IMR-90 (cell line): ENCODE data around the gene UBAC1. TPM values are rescaled to one million over a fixed set of nuclear protein-coding genes. Genes with fewer than 3 reads are reported as not detected.

ENCODE experiments used
- ATAC-seq: fragments of 200-7000 bp; cut with Tn5 transposase; 2 replicates; pipeline ENCODE4 v1.9.1; 2020; ENCODE audit warnings: low read depth, mild to moderate bottlenecking, moderate library complexity
- BruUV-seq: library from RNA; stranded (reverse); fragments of 400-500 nt; replicated peaks from 2 replicates; lab custom pipeline; 2021; lab: Mats Ljungman, UMichigan
- CTCF ChIA-PET: fragments of 300-600 bp; formaldehyde crosslinking; extraction: SDS; loops from one replicate; lab custom pipeline; 2021; ENCODE audit warnings: antibody characterized with exemption; lab: Yijun Ruan, JAX
- POLR2A ChIA-PET: fragments of 300-600 bp; sonication (Branson Sonifier 250); formaldehyde crosslinking; loops from one replicate; lab custom pipeline; 2022; ENCODE audit warnings: antibody characterized with exemption; ENCODE audit not compliant: unreplicated experiment; lab: Charles Lee
- DNase-seq: peaks from one replicate; pipeline ENCODE4 v3.0.0; 2013
- H2AFZ ChIP-seq: replicated peaks from 2 replicates; pipeline ENCODE3; 2013; ENCODE audit warnings: low read length, mild to moderate bottlenecking; ENCODE audit not compliant: poor library complexity
- H2AK5ac ChIP-seq: 2 replicates; pipeline ENCODE4 v1.6.1; 2013; ENCODE audit warnings: low read depth, low read length, inconsistent platforms
- H2AK9ac ChIP-seq: replicated peaks from 2 replicates; pipeline ENCODE3; 2013; ENCODE audit warnings: mild to moderate bottlenecking, low read depth, low read length, moderate library complexity; ENCODE audit not compliant: poor library complexity
- H2BK120ac ChIP-seq: 2 replicates; pipeline ENCODE4 v1.6.1; 2013; ENCODE audit warnings: low read depth, low read length, inconsistent platforms
- H2BK15ac ChIP-seq: 3 replicates; pipeline ENCODE4 v1.6.1; 2013; ENCODE audit warnings: low read depth, low read length, inconsistent platforms
- H2BK20ac ChIP-seq: 2 replicates; pipeline ENCODE4 v1.6.1; 2013; ENCODE audit warnings: low read depth, mild to moderate bottlenecking, inconsistent platforms, low read length, moderate library complexity
- H2BK5ac ChIP-seq: 2 replicates; pipeline ENCODE4 v1.6.1; 2013; ENCODE audit warnings: mild to moderate bottlenecking, low read depth, low read length, inconsistent platforms; ENCODE audit not compliant: poor library complexity, severe bottlenecking
- H3K14ac ChIP-seq: replicated peaks from 2 replicates; pipeline ENCODE4 v1.6.1; 2013; ENCODE audit warnings: low read depth, low read length, inconsistent platforms
- H3K18ac ChIP-seq: 2 replicates; pipeline ENCODE4 v1.6.1; 2013; ENCODE audit warnings: low read depth, low read length, control low read depth
- H3K23ac ChIP-seq: 2 replicates; pipeline ENCODE4 v1.6.1; 2013; ENCODE audit warnings: low read depth, low read length, inconsistent platforms
- H3K27ac ChIP-seq: 2 replicates; pipeline ENCODE4 v1.5.1; 2013; ENCODE audit warnings: mild to moderate bottlenecking, control low read depth, low read length; ENCODE audit not compliant: insufficient read depth
- H3K27me3 ChIP-seq: 2 replicates; pipeline ENCODE4 v1.6.1; 2013; ENCODE audit warnings: low read length; ENCODE audit not compliant: control insufficient read depth, insufficient read depth
- H3K36me3 ChIP-seq: 2 replicates; pipeline ENCODE4 v1.6.1; 2013; ENCODE audit warnings: low read length, mixed read lengths; ENCODE audit not compliant: control insufficient read depth, insufficient read depth
- H3K4ac ChIP-seq: 2 replicates; pipeline ENCODE4 v1.6.1; 2013; ENCODE audit warnings: low read depth, low read length, inconsistent platforms
- H3K4me1 ChIP-seq: 2 replicates; pipeline ENCODE4 v1.6.1; 2013; ENCODE audit warnings: low read length, mixed read lengths; ENCODE audit not compliant: control insufficient read depth, insufficient read depth
- H3K4me2 ChIP-seq: 2 replicates; pipeline ENCODE4 v1.6.1; 2013; ENCODE audit warnings: low read depth, mild to moderate bottlenecking, control low read depth, low read length, moderate library complexity
- H3K4me3 ChIP-seq: 2 replicates; pipeline ENCODE4 v1.5.1; 2013; ENCODE audit warnings: low read depth, mild to moderate bottlenecking, control low read depth, low read length, moderate library complexity; ENCODE audit not compliant: insufficient read depth
- H3K56ac ChIP-seq: 2 replicates; pipeline ENCODE4 v1.6.1; 2013; ENCODE audit warnings: low read length, inconsistent platforms; ENCODE audit not compliant: insufficient read depth; ENCODE audit errors: extremely low read depth
- H3K79me1 ChIP-seq, 2 experiments: 2 replicates each; pipeline ENCODE4 v1.6.1; 2013; ENCODE audit warnings: low read length in 2 of 2, inconsistent platforms in 1 of 2, low read depth in 1 of 2
- H3K9ac ChIP-seq: 2 replicates; pipeline ENCODE4 v1.6.1; 2013; ENCODE audit warnings: low read depth, low read length, control low read depth
- H3K9me1 ChIP-seq: 2 replicates; pipeline ENCODE4 v1.6.1; 2013; ENCODE audit warnings: low read length, inconsistent platforms; ENCODE audit not compliant: insufficient read depth
- H3K9me3 ChIP-seq: 2 replicates; pipeline ENCODE4 v1.6.1; 2013; ENCODE audit warnings: low read length; ENCODE audit not compliant: control insufficient read depth, insufficient read depth
- H4K20me1 ChIP-seq: 2 replicates; pipeline ENCODE4 v1.6.1; 2013; ENCODE audit warnings: low read length, inconsistent platforms; ENCODE audit not compliant: insufficient read depth
- H4K5ac ChIP-seq: 2 replicates; pipeline ENCODE4 v1.6.1; 2013; ENCODE audit warnings: mild to moderate bottlenecking, low read depth, low read length, control low read depth
- H4K8ac ChIP-seq, 2 experiments: 2 replicates each; pipeline ENCODE4 v1.6.1; 2013; ENCODE audit warnings: low read depth in 2 of 2, low read length in 2 of 2, control low read depth in 1 of 2, inconsistent platforms in 1 of 2
- H4K91ac ChIP-seq: 2 replicates; pipeline ENCODE4 v1.6.1; 2013; ENCODE audit warnings: low read depth, low read length, inconsistent platforms; ENCODE audit not compliant: insufficient read depth
- CEBPB ChIP-seq: IDR thresholded peaks from 2 replicates; pipeline ENCODE4 v1.6.1; 2012; ENCODE audit warnings: low read depth, low read length, improper control_type of control experiment
- CHD1 ChIP-seq: IDR thresholded peaks from 2 replicates; pipeline ENCODE4 v1.6.1; 2012; ENCODE audit warnings: low read depth, low read length, improper control_type of control experiment
- FOS ChIP-seq: fragments of 150-350 bp; IDR thresholded peaks from 2 replicates; pipeline ENCODE4 v1.6.1; 2016; ENCODE audit warnings: low read depth, low read length
- MAFK ChIP-seq: IDR thresholded peaks from 2 replicates; pipeline ENCODE4 v1.6.1; 2012; ENCODE audit warnings: low read depth, low read length, improper control_type of control experiment
- MAZ ChIP-seq: IDR thresholded peaks from 2 replicates; pipeline ENCODE4 v1.6.1; 2012; ENCODE audit warnings: low read depth, mild to moderate bottlenecking, low read length, improper control_type of control experiment, moderate library complexity, borderline replicate concordance
- MXI1 ChIP-seq: IDR thresholded peaks from 2 replicates; pipeline ENCODE4 v1.6.1; 2012; ENCODE audit warnings: low read depth, mild to moderate bottlenecking, low read length, moderate library complexity, borderline replicate concordance
- NFE2L2 ChIP-seq: fragments of 150-350 bp; IDR thresholded peaks from 2 replicates; pipeline ENCODE4 v1.6.1; 2016; ENCODE audit warnings: low read depth, mild to moderate bottlenecking, low read length
- POLR2A ChIP-seq: IDR thresholded peaks from 2 replicates; pipeline ENCODE4 v1.6.1; 2012; ENCODE audit warnings: mild to moderate bottlenecking, low read depth, low read length
- RAD21 ChIP-seq: IDR thresholded peaks from 2 replicates; pipeline ENCODE4 v1.6.1; 2012; ENCODE audit warnings: low read length, improper control_type of control experiment
- RCOR1 ChIP-seq: IDR thresholded peaks from 2 replicates; pipeline ENCODE4 v1.6.1; 2012; ENCODE audit warnings: mild to moderate bottlenecking, low read length, improper control_type of control experiment; ENCODE audit not compliant: insufficient replicate concordance
- RFX5 ChIP-seq: IDR thresholded peaks from 2 replicates; pipeline ENCODE4 v1.8.0; 2012; ENCODE audit warnings: low read depth, mild to moderate bottlenecking, low read length, moderate library complexity
- SMC3 ChIP-seq: fragments of 150-350 bp; IDR thresholded peaks from 2 replicates; pipeline ENCODE4 v1.6.1; 2016; ENCODE audit warnings: low read depth, mild to moderate bottlenecking, antibody characterized with exemption, low read length, moderate library complexity
- WGBS, 2 experiments: methylation state at CpG; one replicate each; pipeline versions ENCODE4 v1.1.5 to v1.1.7; 2013; ENCODE audit warnings: missing lambda C conversion rate in 2 of 2; ENCODE audit not compliant: insufficient read length in 1 of 2; ENCODE audit errors: extremely low coverage in 2 of 2; 5-methylcytosine and 5-hydroxymethylcytosine counted together
- dilution Hi-C: fragments of 300-500 bp; cut with HindIII; formaldehyde crosslinking; loops from one replicate; pipeline ENCODE4 v1.14.3; 2018; ENCODE audit warnings: low sequenced_read_pairs; ENCODE audit not compliant: unreplicated experiment
- in situ Hi-C: fragments of 300-500 bp; cut with MboI; formaldehyde crosslinking; loops from 3 replicates; pipeline ENCODE4 v1.14.3; 2019; ENCODE audit warnings: low sequenced_read_pairs, inconsistent platforms, mixed read lengths
- intact Hi-C: fragments of 100-400 bp; cut with micrococcal nuclease; formaldehyde crosslinking; loops from 2 replicates; pipeline ENCODE4 v1.10.0; 2022
- polyA plus RNA-seq, 3 experiments: library from polyadenylated mRNA; depleted of rRNA; stranded (reverse); fragments of >200 nt; gene quantifications; 2 replicates each; pipeline ENCODE4 v1.2.3, GENCODE V29; 2012; ENCODE audit warnings: low replicate concordance in 1 of 3
- total RNA-seq: library from RNA; depleted of rRNA; stranded (reverse); fragments of >200 nt; gene quantifications from 2 replicates; pipeline ENCODE4 v1.2.3, GENCODE V29; 2012
- TF ChIP-seq, protein P1 (sequence below): fragments of 150-350 bp; IDR thresholded peaks from 2 replicates; pipeline ENCODE4 v1.6.1; 2016; ENCODE audit warnings: low read depth, mild to moderate bottlenecking, low read length, moderate library complexity, borderline replicate concordance
- TF ChIP-seq, protein P2 (sequence below): fragments of 150-350 bp; IDR thresholded peaks from 2 replicates; pipeline ENCODE4 v1.6.1; 2017; ENCODE audit warnings: mild to moderate bottlenecking, antibody characterized with exemption, low read length, low read depth
- TF ChIP-seq, protein P3 (sequence below): conservative IDR thresholded peaks from 2 replicates; pipeline ENCODE4 v1.5.1; 2012; ENCODE audit warnings: mild to moderate bottlenecking, low read depth, low read length, improper control_type of control experiment

The UBAC1 gene
- total and polyA plus RNA-seq, 2 of the 4 experiments (the other 2 are of a cell fraction), result 25.3 to 33.9 TPM

DNA sequence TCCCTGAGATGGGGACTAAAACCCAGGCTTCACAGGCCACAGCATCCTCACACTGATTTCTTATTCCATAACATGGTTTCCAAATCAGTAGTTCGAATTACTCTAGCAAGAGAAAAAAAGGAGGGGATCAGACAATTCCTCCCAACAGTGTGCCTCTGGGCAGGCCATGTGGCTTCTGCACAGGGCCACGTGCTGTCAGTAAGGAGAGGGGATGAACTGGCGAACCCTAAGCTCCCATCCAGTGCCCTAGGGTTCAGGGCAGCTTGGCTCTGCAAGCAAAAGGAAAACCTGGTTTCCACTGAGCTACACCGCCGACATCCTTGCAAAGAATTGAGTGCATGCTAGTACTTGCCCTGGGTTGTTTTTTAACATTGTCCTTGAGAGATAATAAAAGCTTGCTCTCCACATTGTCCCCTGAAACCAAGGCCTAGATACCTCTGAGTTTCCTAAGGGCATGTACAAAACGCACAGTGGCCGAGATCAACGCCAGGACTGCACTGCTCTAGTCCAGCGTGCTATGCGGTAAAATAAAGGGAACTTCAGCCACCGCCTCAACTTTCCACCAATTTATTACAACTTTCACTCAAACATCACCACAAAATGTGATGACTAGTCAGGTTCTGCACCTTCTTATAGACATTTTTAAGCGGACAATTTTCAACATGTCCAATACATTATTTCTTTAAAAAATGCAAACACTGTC is 58.4 kb downstream of the UBAC1 start:
- Histone ChIP-seq H3K9ac (no peak overlapping the region), H3K9me3 (peaks cover 2% of the 10 kb centered on the region; the same call in 1 of the 2 replicates), H3K23ac (no peak overlapping the region), H3K9me1 (peaks cover 15% of the 10 kb centered on the region; the same call in 1 of the 2 replicates), H3K56ac (no peak overlapping the region), H3K14ac (no peak overlapping the region), H2BK5ac (no peak overlapping the region), H3K79me1 (peaks cover 24 to 78% of the 10 kb centered on the region in 2 experiments), H3K18ac (no peak overlapping the region), H4K8ac (no peak overlapping the region), H2AFZ (no peak overlapping the region), H4K91ac (no peak overlapping the region), H3K27me3 (no peaks in the 10 kb centered on the region), H3K4me2 (no peak overlapping the region), H3K4me3 (no peak overlapping the region), H4K20me1 (peaks cover 83% of the 10 kb centered on the region), H2BK20ac (no peak overlapping the region), H2AK5ac (no peak overlapping the region), H2AK9ac (no peak overlapping the region), H3K4me1 (peaks cover 5% of the 10 kb centered on the region), H2BK120ac (no peak overlapping the region), H3K27ac (no peak overlapping the region), H3K36me3 (0 out of 2 replicates have a peak, but pooled peaks cover 2% of the 10 kb centered on the region), H2BK15ac (no peak overlapping the region), H3K4ac (no peak overlapping the region), H4K5ac (no peak overlapping the region)
- intact Hi-C loops (no loop called here), in situ Hi-C loops (loop anchor here (5.0 kb wide), 1 partner anchor 46 kb away; no protein-coding TSS in a partner anchor), dilution Hi-C loops (no loop called here)
- ChIA-PET POLR2A (no interaction called here), CTCF (no interaction called here)
- WGBS, 2 experiments, result 93% methylated on average over 6 of the region's 12 CpGs; no CpG with 5 or more reads in 1 of the 2 experiments
- BruUV-seq, result no TSS peak
- DNase-seq (no peak), ATAC-seq (no peak)
- no peak for TF ChIP-seq SMC3
- TF ChIP-seq, protein P1, sequence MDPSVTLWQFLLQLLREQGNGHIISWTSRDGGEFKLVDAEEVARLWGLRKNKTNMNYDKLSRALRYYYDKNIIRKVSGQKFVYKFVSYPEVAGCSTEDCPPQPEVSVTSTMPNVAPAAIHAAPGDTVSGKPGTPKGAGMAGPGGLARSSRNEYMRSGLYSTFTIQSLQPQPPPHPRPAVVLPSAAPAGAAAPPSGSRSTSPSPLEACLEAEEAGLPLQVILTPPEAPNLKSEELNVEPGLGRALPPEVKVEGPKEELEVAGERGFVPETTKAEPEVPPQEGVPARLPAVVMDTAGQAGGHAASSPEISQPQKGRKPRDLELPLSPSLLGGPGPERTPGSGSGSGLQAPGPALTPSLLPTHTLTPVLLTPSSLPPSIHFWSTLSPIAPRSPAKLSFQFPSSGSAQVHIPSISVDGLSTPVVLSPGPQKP, result no peak
- TF ChIP-seq POLR2A, result no peak
- no peak for TF ChIP-seq CEBPB
- TF ChIP-seq RFX5, result no peak
- TF ChIP-seq MAZ, result no peak
- no peak for TF ChIP-seq NFE2L2
- no peak for TF ChIP-seq RCOR1
- TF ChIP-seq, protein P2, sequence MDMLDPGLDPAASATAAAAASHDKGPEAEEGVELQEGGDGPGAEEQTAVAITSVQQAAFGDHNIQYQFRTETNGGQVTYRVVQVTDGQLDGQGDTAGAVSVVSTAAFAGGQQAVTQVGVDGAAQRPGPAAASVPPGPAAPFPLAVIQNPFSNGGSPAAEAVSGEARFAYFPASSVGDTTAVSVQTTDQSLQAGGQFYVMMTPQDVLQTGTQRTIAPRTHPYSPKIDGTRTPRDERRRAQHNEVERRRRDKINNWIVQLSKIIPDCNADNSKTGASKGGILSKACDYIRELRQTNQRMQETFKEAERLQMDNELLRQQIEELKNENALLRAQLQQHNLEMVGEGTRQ, result no peak
- no peak for TF ChIP-seq RAD21
- TF ChIP-seq MXI1, result no peak
- TF ChIP-seq CHD1, result no peak
- TF ChIP-seq MAFK, result no peak
- no peak for TF ChIP-seq FOS
- TF ChIP-seq, protein P3, sequence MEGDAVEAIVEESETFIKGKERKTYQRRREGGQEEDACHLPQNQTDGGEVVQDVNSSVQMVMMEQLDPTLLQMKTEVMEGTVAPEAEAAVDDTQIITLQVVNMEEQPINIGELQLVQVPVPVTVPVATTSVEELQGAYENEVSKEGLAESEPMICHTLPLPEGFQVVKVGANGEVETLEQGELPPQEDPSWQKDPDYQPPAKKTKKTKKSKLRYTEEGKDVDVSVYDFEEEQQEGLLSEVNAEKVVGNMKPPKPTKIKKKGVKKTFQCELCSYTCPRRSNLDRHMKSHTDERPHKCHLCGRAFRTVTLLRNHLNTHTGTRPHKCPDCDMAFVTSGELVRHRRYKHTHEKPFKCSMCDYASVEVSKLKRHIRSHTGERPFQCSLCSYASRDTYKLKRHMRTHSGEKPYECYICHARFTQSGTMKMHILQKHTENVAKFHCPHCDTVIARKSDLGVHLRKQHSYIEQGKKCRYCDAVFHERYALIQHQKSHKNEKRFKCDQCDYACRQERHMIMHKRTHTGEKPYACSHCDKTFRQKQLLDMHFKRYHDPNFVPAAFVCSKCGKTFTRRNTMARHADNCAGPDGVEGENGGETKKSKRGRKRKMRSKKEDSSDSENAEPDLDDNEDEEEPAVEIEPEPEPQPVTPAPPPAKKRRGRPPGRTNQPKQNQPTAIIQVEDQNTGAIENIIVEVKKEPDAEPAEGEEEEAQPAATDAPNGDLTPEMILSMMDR, result no peak
